Measurements from ENCODE around the gene NUP62.
A peak's percentile ranks its signal among the peaks of the same experiment; 100 is the strongest.

The NUP62 gene

GRCh38 chr19:49881672-49882394 lies 47.5 kb downstream of the NUP62 start:
- TF ChIP-seq RAD21 (IDR thresholded peaks at IDR 0.05; ENCODE audit: low read depth) (no peak), USF1 (IDR thresholded peaks at IDR 0.05) (peak; percentile 74)

GRCh38 chr19:49881186-49881585 lies 48.1 kb downstream of the NUP62 start:
- TF ChIP-seq CEBPB (IDR thresholded peaks at IDR 0.05) (no peak), USF1 (IDR thresholded peaks at IDR 0.05) (no peak), FOXM1 (IDR thresholded peaks at IDR 0.05; ENCODE audit: borderline replicate concordance, low read depth) (no peak), TAF1 (IDR thresholded peaks at IDR 0.05; ENCODE audit: low read depth) (no peak), TCF12 (IDR thresholded peaks at IDR 0.05; ENCODE audit: low read depth) (no peak), YY1 (IDR thresholded peaks at IDR 0.05; ENCODE audit: low read depth) (no peak), CREB1 (IDR thresholded peaks at IDR 0.05; ENCODE audit: low read depth) (no peak), NFIC (IDR thresholded peaks at IDR 0.05) (no peak), RAD21 (IDR thresholded peaks at IDR 0.05; ENCODE audit: low read depth) (no peak), REST (IDR thresholded peaks at IDR 0.05; ENCODE audit: low read depth) (no peak), ZBTB7A (IDR thresholded peaks at IDR 0.05; ENCODE audit: low read depth) (no peak), EGR1 (IDR thresholded peaks at IDR 0.05) (no peak), EP300 (IDR thresholded peaks at IDR 0.05; ENCODE audit: borderline replicate concordance) (no peak), MAX (IDR thresholded peaks at IDR 0.05) (no peak), TEAD4 (IDR thresholded peaks at IDR 0.05) (no peak)

- no peak for TF ChIP-seq TEAD4 (IDR thresholded peaks at IDR 0.05)
- TF ChIP-seq TCF12 (IDR thresholded peaks at IDR 0.05; ENCODE audit: low read depth) = no peak
- no peak for TF ChIP-seq RAD21 (IDR thresholded peaks at IDR 0.05; ENCODE audit: low read depth)
- TF ChIP-seq TAF1 (IDR thresholded peaks at IDR 0.05; ENCODE audit: low read depth) = no peak
- no peak for TF ChIP-seq USF1 (IDR thresholded peaks at IDR 0.05)
These were observed 49.0 kb downstream of the NUP62 start for GRCh38 chr19:49880162-49880869.

- no peak for TF ChIP-seq RAD21 (IDR thresholded peaks at IDR 0.05; ENCODE audit: low read depth)
- TF ChIP-seq TCF12 (IDR thresholded peaks at IDR 0.05; ENCODE audit: low read depth) = no peak
- no peak for TF ChIP-seq USF1 (IDR thresholded peaks at IDR 0.05)
- no peak for TF ChIP-seq FOXM1 (IDR thresholded peaks at IDR 0.05; ENCODE audit: borderline replicate concordance, low read depth)
- no peak for TF ChIP-seq REST (IDR thresholded peaks at IDR 0.05; ENCODE audit: low read depth)
- TF ChIP-seq CREB1 (IDR thresholded peaks at IDR 0.05; ENCODE audit: low read depth) = no peak
- no peak for TF ChIP-seq CEBPB (IDR thresholded peaks at IDR 0.05)
- TF ChIP-seq YY1 (IDR thresholded peaks at IDR 0.05; ENCODE audit: low read depth) = no peak
- TF ChIP-seq EGR1 (IDR thresholded peaks at IDR 0.05) = no peak
- TF ChIP-seq TAF1 (IDR thresholded peaks at IDR 0.05; ENCODE audit: low read depth) = no peak
- no peak for TF ChIP-seq TEAD4 (IDR thresholded peaks at IDR 0.05)
- no peak for TF ChIP-seq EP300 (IDR thresholded peaks at IDR 0.05; ENCODE audit: borderline replicate concordance)
- TF ChIP-seq NFIC (IDR thresholded peaks at IDR 0.05) = no peak
These were observed 49.9 kb downstream of the NUP62 start for GRCh38 chr19:49879243-49879963.

- no peak for TF ChIP-seq EP300 (IDR thresholded peaks at IDR 0.05; ENCODE audit: borderline replicate concordance)
- no peak for TF ChIP-seq CREB1 (IDR thresholded peaks at IDR 0.05; ENCODE audit: low read depth)
- TF ChIP-seq CEBPB (IDR thresholded peaks at IDR 0.05) = no peak
- TF ChIP-seq YY1 (IDR thresholded peaks at IDR 0.05; ENCODE audit: low read depth) = no peak
- no peak for TF ChIP-seq ZBTB7A (IDR thresholded peaks at IDR 0.05; ENCODE audit: low read depth)
- no peak for TF ChIP-seq REST (IDR thresholded peaks at IDR 0.05; ENCODE audit: low read depth)
- no peak for TF ChIP-seq NFIC (IDR thresholded peaks at IDR 0.05)
These were observed 50.6 kb downstream of the NUP62 start for GRCh38 chr19:49878744-49879070.

Measured in Ishikawa (cell line).